K562 (cell line): ENCODE measurements around the gene AIFM1. TPM values are rescaled to one million over a fixed set of nuclear protein-coding genes. Genes with fewer than 3 reads are reported as not detected.
A peak's percentile ranks its signal among the peaks of the same experiment; 100 is the strongest.

ENCODE experiments used
- BCOR ChIP-seq: fragments of 450-650 bp; IDR thresholded peaks from 2 replicates; pipeline ENCODE4 v1.6.1; 2016
- EP400 ChIP-seq: fragments of 450-650 bp; IDR thresholded peaks from 2 replicates; pipeline ENCODE4 v1.6.1; 2017; ENCODE audit warnings: antibody characterized with exemption, mild to moderate bottlenecking, moderate library complexity
- ETV1 ChIP-seq: fragments of 450-650 bp; conservative IDR thresholded peaks from 2 replicates; pipeline ENCODE4 v1.6.1; 2016; ENCODE audit warnings: missing genetic modification characterization, control low read depth, low read depth, missing compliant biosample characterization
- FOXK1 ChIP-seq: sonication (generic); formaldehyde crosslinking; IDR thresholded peaks from 2 replicates; pipeline ENCODE4 v1.8.0; 2022; ENCODE audit warnings: missing genetic modification reagents, mild to moderate bottlenecking, borderline replicate concordance
- HIVEP1 ChIP-seq: fragments of 250-450 bp; sonication (Bioruptor Pico); IDR thresholded peaks from 2 replicates; pipeline ENCODE4 v1.4.0; 2020; ENCODE audit warnings: mild to moderate bottlenecking
- JUND ChIP-seq, 2 experiments: IDR thresholded peaks; 2 replicates in 1 of 2; 3 replicates in 1 of 2; pipeline ENCODE4 v1.6.1; 2011; ENCODE audit warnings: borderline replicate concordance in 2 of 2, low read depth in 2 of 2, low read length in 2 of 2, improper control_type of control experiment in 1 of 2, missing biosample characterization in 1 of 2, missing genetic modification characterization in 1 of 2, missing genetic modification reagents in 1 of 2
- KDM4B ChIP-seq, 2 experiments: fragments of 450-650 bp in 1 of 2; sonication (generic) in 1 of 2; IDR thresholded peaks; 2 replicates each; pipeline ENCODE4 v1.6.1; 2016 to 2017; ENCODE audit warnings: borderline replicate concordance in 2 of 2, antibody characterized with exemption in 1 of 2, low read depth in 1 of 2, mild to moderate bottlenecking in 1 of 2
- MEIS2 ChIP-seq: fragments of 450-650 bp; IDR thresholded peaks from 2 replicates; pipeline ENCODE4 v1.6.1; 2014; ENCODE audit warnings: mild to moderate bottlenecking; ENCODE audit not compliant: partially characterized antibody
- NCOR1 ChIP-seq: fragments of 450-650 bp; IDR thresholded peaks from 2 replicates; pipeline ENCODE4 v1.6.1; 2016; ENCODE audit warnings: mild to moderate bottlenecking, moderate library complexity
- PHB2 ChIP-seq: fragments of 450-650 bp; IDR thresholded peaks from 2 replicates; pipeline ENCODE4 v1.6.1; 2017; ENCODE audit warnings: low read depth
- RUNX1 ChIP-seq: sonication (generic); IDR thresholded peaks from 2 replicates; pipeline ENCODE4 v1.6.1; 2016; ENCODE audit warnings: antibody characterized with exemption, low read depth
- SAP30 ChIP-seq: fragments of 200-600 bp; sonication (generic); IDR thresholded peaks from 2 replicates; pipeline ENCODE4 v1.6.1; 2012; ENCODE audit warnings: borderline replicate concordance, low read depth, mild to moderate bottlenecking, moderate library complexity, low read length, control low read depth, inconsistent platforms; ENCODE audit not compliant: insufficient read depth, poor library complexity, severe bottlenecking
- SNIP1 ChIP-seq: fragments of 450-650 bp; IDR thresholded peaks from 2 replicates; pipeline ENCODE4 v1.7.1; 2017; ENCODE audit warnings: low read depth, mild to moderate bottlenecking
- TCF3 ChIP-seq: sonication (generic); formaldehyde crosslinking; IDR thresholded peaks from 2 replicates; pipeline ENCODE4 v1.4.0; 2020; ENCODE audit warnings: mild to moderate bottlenecking, missing genetic modification reagents
- YY1 ChIP-seq, 3 experiments: IDR thresholded peaks; 2 replicates each; pipeline ENCODE4 v1.6.1; 2011; ENCODE audit warnings: low read length in 2 of 3, mild to moderate bottlenecking in 2 of 3, moderate library complexity in 2 of 3, borderline replicate concordance in 1 of 3, control low read depth in 1 of 3, low read depth in 1 of 3; ENCODE audit not compliant: insufficient read depth in 3 of 3, insufficient replicate concordance in 2 of 3, control insufficient read depth in 1 of 3, insufficient read length in 1 of 3; ENCODE audit errors: extremely low read depth in 1 of 3
- ZC3H11A ChIP-seq: IDR thresholded peaks from 2 replicates; pipeline ENCODE4 v1.6.1; 2012; ENCODE audit warnings: low read depth, low read length, improper control_type of control experiment
- ZNF175 ChIP-seq: fragments of 200-800 bp; sonication (Bioruptor generic); IDR thresholded peaks from 2 replicates; pipeline ENCODE4 v1.6.1; 2016; ENCODE audit warnings: low read depth, mild to moderate bottlenecking, missing genetic modification characterization, missing compliant biosample characterization
- ZNF830 ChIP-seq: fragments of 250-450 bp; sonication (Bioruptor Pico); IDR thresholded peaks from 2 replicates; pipeline ENCODE4 v1.5.0; 2021; ENCODE audit warnings: mild to moderate bottlenecking
- polyA plus RNA-seq, 8 experiments: library from polyadenylated mRNA; depleted of rRNA in 4 of 8; stranded (reverse) in 5 of 8; unstranded in 3 of 8; fragments of >200 nt; fragmentation: Nextera tagmentation in 2 of 8; fragmentation: Illumina TruSeq in 1 of 8; extraction: Ambion mirVana in 2 of 8; extraction: Trizol in 1 of 8; gene quantifications; 2 replicates each; pipeline versions ENCODE4 v1.2.1 to v1.2.3, GENCODE V29; 2011 to 2014; ENCODE audit warnings: inconsistent platforms in 1 of 8, missing spikeins in 1 of 8
- total RNA-seq, 7 experiments: library from RNA; depleted of rRNA in 6 of 7; stranded (reverse); fragments of >200 nt in 6 of 7; fragmentation: Illumina TruSeq in 2 of 7; extraction: Trizol in 2 of 7; gene quantifications; 2 replicates each; pipeline versions ENCODE4 v1.2.1 to v1.2.3, GENCODE V29; 2011 to 2021; ENCODE audit warnings: low replicate concordance in 1 of 7
- TF ChIP-seq, protein P1 (sequence below): fragments of 200-400 bp; formaldehyde crosslinking; IDR thresholded peaks from 2 replicates; pipeline ENCODE4 v1.6.1; 2017; ENCODE audit warnings: mild to moderate bottlenecking, low read depth, low read length, moderate library complexity
- TF ChIP-seq, protein P2 (sequence below): fragments of 450-650 bp; formaldehyde crosslinking; IDR thresholded peaks from 2 replicates; pipeline ENCODE4 v1.4.0; 2020; ENCODE audit warnings: mild to moderate bottlenecking, moderate library complexity
- TF ChIP-seq, protein P3 (sequence below): sonication (generic); formaldehyde crosslinking; IDR thresholded peaks from 2 replicates; pipeline ENCODE4 v1.8.0; 2022; ENCODE audit warnings: missing genetic modification reagents, mild to moderate bottlenecking, moderate library complexity, borderline replicate concordance

Gene AIFM1
- total and polyA plus RNA-seq, 9 of the 15 experiments (the other 6 are each of a cell fraction or from before 2014, with no cell fraction given): 51.0 to 117 (median 91.2) TPM

DNA sequence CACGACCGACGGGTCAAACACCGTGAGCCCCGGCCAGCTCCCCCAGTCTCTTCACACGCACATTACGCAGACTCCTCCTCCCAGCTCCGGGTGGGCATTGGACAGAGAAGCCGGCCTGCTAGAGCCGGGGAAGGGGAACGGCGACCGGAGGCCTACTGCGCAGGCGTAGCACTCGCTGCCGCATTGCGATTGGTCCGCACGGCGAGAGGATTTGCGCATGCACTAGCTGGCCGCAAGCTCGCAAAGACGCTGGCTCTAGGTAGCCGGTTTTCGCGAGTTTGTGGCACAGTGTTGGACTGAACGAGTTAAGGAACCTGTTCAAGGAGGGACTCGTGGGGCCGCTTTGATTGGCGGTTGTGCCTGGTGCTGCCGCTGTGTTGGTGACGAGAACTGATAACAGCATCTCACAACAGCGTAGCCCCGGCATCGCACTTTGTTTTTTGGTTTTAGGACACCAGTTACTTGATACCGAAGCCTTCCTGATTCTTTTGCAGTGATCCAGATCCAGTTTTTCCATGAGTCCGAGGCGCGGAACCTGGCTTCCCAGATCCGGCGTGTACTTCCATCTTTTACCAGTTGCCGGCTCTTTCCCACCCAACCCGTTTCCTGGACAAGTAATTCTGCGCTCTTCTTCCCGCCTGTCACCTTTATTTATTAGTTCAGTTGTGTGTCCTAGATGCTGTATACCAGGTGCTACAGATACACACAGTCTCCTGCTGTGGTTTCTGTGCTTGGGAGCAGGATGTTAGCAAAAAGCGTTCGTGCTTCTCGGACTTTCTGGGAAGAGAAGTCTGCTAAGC lies at the start of gene AIFM1 (continued):
- TF ChIP-seq HIVEP1 (CRISPR knock-in tag) (no peak), ETV1 (tag) (peak; percentile 70), EP400 (peak; percentile 82), SNIP1 (no peak), PHB2 (no peak; the same call in 1 of the 2 replicates), MEIS2 (peak; percentile 94), KDM4B (IDR thresholded peaks at IDR 0.05; ENCODE audit: borderline replicate concordance in 2 of 2, low read depth in 1 of 2) (peak in 1 of 2 experiments; percentile 59; a peak in 1 of 4 replicates), SAP30 (peak; percentile 53), RUNX1 (no peak), JUND (IDR thresholded peaks at IDR 0.05; ENCODE audit: borderline replicate concordance, low read depth, low read length) (peak; percentile 42; the same call in 1 of the 2 replicates), JUND (tag; IDR thresholded peaks at IDR 0.05; ENCODE audit: borderline replicate concordance, low read depth, low read length) (peak; percentile 69; the same call in 2 of the 3 replicates), ZC3H11A (no peak), ZNF830 (CRISPR knock-in tag) (no peak), BCOR (peak; percentile 81; the same call in 1 of the 2 replicates), YY1 (IDR thresholded peaks at IDR 0.05; ENCODE audit: borderline replicate concordance in 1 of 3, control insufficient read depth in 1 of 3, extremely low read depth in 1 of 3, insufficient read depth in 3 of 3, insufficient read length in 1 of 3, insufficient replicate concordance in 2 of 3, low read depth in 1 of 3, low read length in 2 of 3) (peak in 2 of 3 experiments; percentile 59 to 79), FOXK1 (peak; percentile 84; the same call in 1 of the 2 replicates), TCF3 (peak; percentile 21), ZNF175 (CRISPR knock-in tag) (0 out of 2 replicates have a peak, but pooled peaks have one; percentile 26), NCOR1 (peak; percentile 38)
- TF ChIP-seq, protein P1, sequence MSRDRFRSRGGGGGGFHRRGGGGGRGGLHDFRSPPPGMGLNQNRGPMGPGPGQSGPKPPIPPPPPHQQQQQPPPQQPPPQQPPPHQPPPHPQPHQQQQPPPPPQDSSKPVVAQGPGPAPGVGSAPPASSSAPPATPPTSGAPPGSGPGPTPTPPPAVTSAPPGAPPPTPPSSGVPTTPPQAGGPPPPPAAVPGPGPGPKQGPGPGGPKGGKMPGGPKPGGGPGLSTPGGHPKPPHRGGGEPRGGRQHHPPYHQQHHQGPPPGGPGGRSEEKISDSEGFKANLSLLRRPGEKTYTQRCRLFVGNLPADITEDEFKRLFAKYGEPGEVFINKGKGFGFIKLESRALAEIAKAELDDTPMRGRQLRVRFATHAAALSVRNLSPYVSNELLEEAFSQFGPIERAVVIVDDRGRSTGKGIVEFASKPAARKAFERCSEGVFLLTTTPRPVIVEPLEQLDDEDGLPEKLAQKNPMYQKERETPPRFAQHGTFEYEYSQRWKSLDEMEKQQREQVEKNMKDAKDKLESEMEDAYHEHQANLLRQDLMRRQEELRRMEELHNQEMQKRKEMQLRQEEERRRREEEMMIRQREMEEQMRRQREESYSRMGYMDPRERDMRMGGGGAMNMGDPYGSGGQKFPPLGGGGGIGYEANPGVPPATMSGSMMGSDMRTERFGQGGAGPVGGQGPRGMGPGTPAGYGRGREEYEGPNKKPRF: no peak
- TF ChIP-seq, protein P2, sequence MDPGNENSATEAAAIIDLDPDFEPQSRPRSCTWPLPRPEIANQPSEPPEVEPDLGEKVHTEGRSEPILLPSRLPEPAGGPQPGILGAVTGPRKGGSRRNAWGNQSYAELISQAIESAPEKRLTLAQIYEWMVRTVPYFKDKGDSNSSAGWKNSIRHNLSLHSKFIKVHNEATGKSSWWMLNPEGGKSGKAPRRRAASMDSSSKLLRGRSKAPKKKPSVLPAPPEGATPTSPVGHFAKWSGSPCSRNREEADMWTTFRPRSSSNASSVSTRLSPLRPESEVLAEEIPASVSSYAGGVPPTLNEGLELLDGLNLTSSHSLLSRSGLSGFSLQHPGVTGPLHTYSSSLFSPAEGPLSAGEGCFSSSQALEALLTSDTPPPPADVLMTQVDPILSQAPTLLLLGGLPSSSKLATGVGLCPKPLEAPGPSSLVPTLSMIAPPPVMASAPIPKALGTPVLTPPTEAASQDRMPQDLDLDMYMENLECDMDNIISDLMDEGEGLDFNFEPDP (CRISPR knock-in tag): no peak
- TF ChIP-seq, protein P3, sequence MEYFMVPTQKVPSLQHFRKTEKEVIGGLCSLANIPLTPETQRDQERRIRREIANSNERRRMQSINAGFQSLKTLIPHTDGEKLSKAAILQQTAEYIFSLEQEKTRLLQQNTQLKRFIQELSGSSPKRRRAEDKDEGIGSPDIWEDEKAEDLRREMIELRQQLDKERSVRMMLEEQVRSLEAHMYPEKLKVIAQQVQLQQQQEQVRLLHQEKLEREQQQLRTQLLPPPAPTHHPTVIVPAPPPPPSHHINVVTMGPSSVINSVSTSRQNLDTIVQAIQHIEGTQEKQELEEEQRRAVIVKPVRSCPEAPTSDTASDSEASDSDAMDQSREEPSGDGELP (CRISPR knock-in tag): peak; percentile 46; the same call in 1 of the 2 replicates
